Suprapubic skin (tissue), 4 donors: ENCODE data around the gene COL1A1.

Experiments
- CTCF ChIP-seq, 2 donors: fragments of 200-600 bp in 1 of 2; fragments of 450-650 bp in 1 of 2; sonication (generic) in 1 of 2; IDR thresholded peaks; one replicate each; pipeline ENCODE4 v1.5.1; 2016 to 2019; ENCODE audit warnings: antibody characterized with exemption in 2 of 2, mild to moderate bottlenecking in 1 of 2, moderate library complexity in 1 of 2
- POLR2A ChIP-seq, 2 donors: fragments of 450-650 bp; IDR thresholded peaks; one replicate each; pipeline ENCODE4 v1.6.1; 2017; ENCODE audit warnings: antibody characterized with exemption in 2 of 2, mild to moderate bottlenecking in 2 of 2, moderate library complexity in 2 of 2
- POLR2AphosphoS5 ChIP-seq, 3 donors: sonication (generic); formaldehyde crosslinking; IDR thresholded peaks; one replicate each; pipeline ENCODE4 v1.6.1; 2017; ENCODE audit warnings: antibody characterized with exemption in 3 of 3

DNA sequence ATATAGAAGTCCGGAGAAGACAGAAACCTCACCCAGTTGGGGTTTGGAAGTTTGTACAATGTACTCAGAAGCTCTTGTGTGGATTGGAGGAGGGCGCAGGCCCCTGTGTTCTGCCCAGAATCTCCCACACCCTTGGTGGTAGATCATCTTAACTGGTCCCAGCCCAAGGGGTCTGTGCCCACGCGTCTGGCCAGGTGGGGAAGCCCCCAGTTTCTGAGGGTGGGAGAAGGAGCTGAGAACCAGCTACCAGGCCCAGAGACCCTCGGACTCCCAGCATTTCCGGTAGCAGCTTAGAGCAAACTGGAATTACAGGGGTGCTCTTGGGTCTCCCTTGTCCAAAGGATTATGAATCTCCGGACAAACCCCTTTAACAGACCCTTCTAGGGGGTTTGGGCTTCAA, 48.7 kb downstream of the COL1A1 start:
- TF ChIP-seq POLR2A (IDR thresholded peaks at IDR 0.05) (no peak), CTCF (IDR thresholded peaks at IDR 0.05) (no peak), POLR2AphosphoS5 (IDR thresholded peaks at IDR 0.05) (no peak)
